HG02588 (cell line): ENCODE data around the gene EPB42.

Experiments used
- ATAC-seq: cut with Tn5 transposase; IDR thresholded peaks from one replicate; pipeline ENCODE4 v1.9.1; 2021; ENCODE audit warnings: mild to moderate bottlenecking, moderate library complexity; ENCODE audit not compliant: unreplicated experiment

The EPB42 gene

DNA sequence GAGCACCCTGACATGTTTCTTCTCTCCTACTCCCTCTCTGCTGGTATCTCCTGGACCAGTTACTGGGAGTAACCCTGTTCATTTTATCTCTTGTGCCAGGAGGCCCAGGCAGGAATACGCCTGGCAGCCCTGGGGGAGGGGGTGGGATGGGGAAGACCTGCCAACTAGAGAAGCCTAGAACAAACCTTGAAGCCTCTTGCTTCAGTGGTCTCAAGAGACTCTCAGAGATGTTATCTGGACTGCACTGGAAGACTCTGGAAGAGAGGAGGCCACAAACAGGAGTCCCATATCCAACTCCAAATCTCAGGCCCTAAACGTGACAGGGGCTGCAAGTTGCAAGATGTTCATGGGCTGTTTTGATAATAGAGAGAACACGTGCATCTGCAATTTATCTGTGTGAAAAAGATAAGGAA is at the start of gene EPB42:
Gene EPB42, minus strand, starts transcription at position 28 of the 413 bp plus-strand sequence. CDS start 193 bp downstream, outside the sequence.
- ATAC-seq, result no peak

DNA sequence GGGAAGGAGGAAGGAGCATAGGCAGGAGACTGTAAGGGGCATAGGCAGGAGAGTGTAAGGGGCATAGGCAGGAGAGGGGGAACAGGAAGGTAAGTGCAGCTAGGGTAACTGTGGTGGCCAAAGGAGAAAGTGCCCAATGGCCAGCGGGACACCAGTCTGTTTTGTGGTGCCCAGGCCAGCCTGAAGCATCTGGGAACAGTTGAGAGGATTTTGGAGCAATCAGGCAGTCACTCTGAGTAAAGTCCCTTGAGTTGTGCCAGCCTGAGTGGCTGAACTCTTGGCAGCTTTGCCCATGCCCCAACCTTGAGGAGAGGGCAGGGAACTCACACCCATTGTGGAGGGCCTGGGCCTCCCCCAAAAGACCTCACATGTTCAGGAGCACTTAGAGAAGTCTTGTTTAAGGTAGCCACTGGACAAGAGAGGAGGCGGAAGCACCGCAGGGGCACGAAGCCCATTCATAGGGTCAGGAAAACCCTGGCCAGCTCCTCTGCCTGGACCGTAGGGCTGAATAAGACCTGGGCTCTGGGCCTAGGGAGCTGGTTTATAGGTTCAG is 49.4 kb upstream of the EPB42 start:
- ATAC-seq, result no peak

DNA sequence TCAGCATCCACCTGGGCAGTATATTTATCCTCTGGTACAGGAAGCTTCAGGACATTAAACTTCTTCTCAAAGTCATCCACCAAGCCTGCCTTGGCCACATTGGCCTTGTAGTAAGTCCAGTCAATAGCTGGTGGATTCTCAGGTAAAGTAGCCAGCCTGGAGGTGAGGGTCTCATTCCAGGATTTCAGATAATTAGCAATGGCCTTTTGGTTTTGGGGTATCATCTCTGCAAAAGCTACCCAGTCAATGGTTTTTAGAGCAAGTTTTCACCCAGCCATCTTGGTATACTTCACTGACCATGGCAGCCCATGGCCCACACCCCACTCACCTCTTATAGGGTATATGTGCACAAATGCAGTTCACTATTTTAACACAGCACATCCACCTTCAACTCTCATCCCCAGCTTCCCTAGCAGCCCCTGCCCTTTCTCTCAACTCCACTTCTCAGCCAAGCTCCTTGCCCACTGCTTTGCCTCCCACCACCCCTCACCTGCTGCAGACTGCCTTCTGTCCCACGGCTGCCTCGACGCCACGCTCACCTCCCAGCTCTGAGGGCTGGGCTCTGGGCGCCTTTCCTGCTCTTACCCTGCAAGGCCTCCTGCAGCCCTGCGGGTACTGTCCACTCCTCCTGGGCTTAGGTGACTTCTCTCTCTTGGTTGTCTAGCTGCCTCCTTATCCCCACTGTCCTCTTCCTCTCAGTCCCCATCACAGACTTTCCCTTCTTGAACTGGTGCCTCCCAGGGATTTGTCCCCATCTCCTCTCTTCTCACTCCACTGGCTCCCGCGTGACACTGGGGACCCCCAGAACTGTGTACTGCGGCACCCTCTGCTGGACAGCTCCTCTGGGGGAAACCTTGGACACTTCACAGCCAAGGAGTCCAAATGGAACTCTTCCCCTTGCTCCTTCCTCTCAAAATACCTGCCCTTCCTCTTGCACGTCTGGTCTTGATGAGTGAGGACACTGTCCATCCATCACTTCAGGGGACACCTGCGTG is 47.6 kb upstream of the EPB42 start:
- no peak for ATAC-seq

DNA sequence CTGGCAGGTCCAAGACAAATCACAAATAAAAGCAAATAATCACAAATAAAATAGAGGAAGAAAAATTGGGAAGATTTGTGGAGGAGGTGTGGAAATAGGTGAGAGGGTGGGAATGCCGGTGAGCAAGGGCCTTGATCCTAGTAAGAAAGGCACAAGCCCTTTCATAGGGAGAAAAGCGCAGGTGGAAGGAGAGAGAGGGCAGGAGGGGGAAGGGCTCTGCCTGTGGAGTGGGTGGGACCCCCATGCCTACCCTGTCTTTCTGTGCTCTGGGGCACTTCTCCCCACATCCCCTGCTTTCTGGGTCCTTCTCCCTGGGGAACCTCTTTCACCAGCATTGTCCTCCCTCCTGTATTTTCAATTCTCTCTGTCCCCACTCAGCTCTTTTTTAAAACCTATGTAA is 46.6 kb upstream of the EPB42 start:
- ATAC-seq, result no peak

GRCh38 chr15:43266834-43267233 is 46.0 kb upstream of the EPB42 start, which contains the start of gene TGM5:
TSS of gene TGM5 (minus strand) at chr15:43266928. CDS start at chr15:43266849, 79 bp downstream.
- no peak for ATAC-seq

GRCh38 chr15:43266386-43266785 is 45.6 kb upstream of the EPB42 start:
- no peak for ATAC-seq

DNA sequence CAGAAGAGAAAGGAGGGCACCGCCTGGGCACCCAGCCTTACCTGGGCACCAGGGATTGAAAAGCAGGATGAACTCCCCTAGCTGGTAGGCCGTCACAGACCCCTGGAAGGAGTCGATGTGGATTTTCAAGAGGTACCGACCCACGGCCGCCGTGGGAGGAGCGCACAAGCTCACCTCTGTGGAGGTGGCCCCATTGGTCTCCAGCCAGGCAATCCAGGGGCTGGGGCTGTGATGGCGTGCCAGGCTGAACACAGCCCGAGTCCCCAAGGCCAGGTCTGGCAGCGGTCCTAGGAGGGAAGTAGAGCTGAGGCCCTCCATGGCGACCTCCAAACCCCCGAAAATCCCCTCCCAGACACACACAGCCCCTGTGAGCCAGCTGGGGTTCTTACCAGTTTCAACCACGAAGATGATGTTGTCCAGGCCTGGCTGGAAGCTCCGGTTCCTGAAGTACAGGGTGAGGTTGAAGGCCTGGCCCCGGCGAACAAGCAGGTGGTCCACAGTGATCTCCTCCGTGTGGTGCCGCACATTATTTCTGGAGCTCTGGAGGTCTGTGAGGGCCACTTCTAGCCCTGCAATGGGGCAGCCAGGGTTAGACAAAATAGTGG is 39.3 kb upstream of the EPB42 start:
- ATAC-seq, result no peak

GRCh38 chr15:43258781-43259180 is 38.0 kb upstream of the EPB42 start:
- ATAC-seq, result no peak

DNA sequence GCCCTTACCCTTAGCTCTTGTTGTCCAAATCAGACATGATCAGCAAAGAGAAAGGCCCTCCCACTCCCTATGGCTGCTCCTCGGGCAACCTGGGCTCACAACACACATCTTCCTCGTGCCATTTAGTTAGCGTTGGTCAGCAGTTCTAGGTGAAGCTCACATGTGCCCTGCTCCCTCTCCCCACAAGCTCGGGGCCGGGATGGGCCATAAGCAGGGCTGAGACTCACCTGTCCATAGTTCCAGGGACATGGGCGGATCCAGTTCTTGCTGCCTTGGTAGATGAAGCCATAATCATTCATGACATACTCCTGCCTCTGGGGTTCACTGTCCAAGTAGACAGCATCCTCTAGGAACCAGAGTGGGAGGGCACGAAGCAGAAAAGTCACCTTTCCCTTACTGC is 35.5 kb upstream of the EPB42 start:
- no peak for ATAC-seq

GRCh38 chr15:43255376-43255775 is 34.6 kb upstream of the EPB42 start:
- ATAC-seq, result no peak

- ATAC-seq, result peak; percentile 47
Measured at GRCh38 chr15:43253431-43254403, 32.9 kb upstream of the EPB42 start.

GRCh38 chr15:43251871-43252250 is 31.0 kb upstream of the EPB42 start:
- ATAC-seq, result no peak

GRCh38 chr15:43251185-43251870 is 30.5 kb upstream of the EPB42 start:
- ATAC-seq, result no peak

GRCh38 chr15:43250785-43251184 is 30.0 kb upstream of the EPB42 start:
- ATAC-seq, result no peak

GRCh38 chr15:43249699-43250203 is 28.9 kb upstream of the EPB42 start:
- peak; percentile 50 for ATAC-seq

GRCh38 chr15:43249236-43249635 is 28.4 kb upstream of the EPB42 start:
- ATAC-seq, result no peak

- ATAC-seq, result no peak
Measured at GRCh38 chr15:43246261-43246774, 25.5 kb upstream of the EPB42 start.

DNA sequence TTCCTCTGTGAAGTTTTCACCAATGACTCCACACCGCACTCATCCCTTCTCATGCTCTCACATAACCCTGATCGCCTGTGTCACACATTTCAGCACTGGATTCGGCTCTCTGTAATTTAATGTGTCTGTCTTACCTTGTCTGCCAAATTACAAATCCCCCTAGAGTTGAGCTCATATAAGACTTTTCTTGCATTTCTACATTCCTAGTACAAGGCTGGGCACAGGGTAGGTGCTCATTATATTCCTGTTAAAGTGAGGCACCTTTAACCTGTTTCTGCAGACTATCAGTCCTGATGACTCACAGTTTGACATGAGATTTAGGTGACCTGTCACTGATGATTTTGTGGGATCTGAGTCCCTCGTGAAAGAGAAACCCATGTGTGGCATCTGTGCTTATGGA is 23.3 kb upstream of the EPB42 start:
- no peak for ATAC-seq

DNA sequence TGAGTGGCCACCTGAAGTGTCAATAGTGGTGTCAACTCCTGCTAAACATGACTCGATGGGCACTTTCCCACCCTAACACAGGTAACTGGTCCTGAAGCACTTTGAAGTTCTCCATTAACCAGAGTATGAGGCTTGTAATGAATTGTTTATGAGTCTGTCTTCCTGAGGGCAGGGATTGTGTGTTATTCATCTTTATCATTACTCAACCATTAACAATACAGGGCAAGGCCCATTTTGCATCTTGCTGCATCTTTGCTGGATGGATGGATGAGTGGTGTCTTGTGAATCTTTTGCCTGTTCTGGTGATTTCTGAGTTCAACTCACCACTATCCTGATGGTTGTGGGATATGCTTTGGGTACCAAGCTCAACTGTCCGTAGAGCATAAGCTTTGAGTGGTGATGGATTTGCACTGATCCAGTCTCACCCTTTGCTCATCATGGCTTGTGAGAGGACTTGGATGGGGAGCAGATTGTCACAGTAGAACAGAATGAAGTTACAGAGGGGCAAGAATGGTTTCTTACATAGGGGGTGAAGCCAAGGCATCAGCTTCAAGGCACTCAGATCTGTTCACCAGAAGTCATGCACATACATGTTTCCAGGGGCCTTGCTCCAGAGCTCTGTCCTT is 22.3 kb upstream of the EPB42 start:
- ATAC-seq, result no peak
